Neural cell (in vitro differentiated cells): ENCODE data around the gene VPS13C. TPM values are rescaled to one million over a fixed set of nuclear protein-coding genes. Genes with fewer than 3 reads are reported as not detected.

Experiments used
- H2AFZ ChIP-seq: fragments of 200-600, 300-800 bp; sonication (generic), shearing (Covaris generic); 2 replicates; pipeline ENCODE4 v1.6.0; 2014; ENCODE audit warnings: low read depth, mild to moderate bottlenecking, antibody characterized with exemption, low read length, moderate library complexity
- H3F3A ChIP-seq: fragments of 200-600 bp; shearing (Covaris generic); 2 replicates; pipeline ENCODE4 v1.6.1; 2016; ENCODE audit warnings: mild to moderate bottlenecking, moderate library complexity, mixed read lengths, antibody characterized with exemption, low read length; ENCODE audit not compliant: insufficient read depth, poor library complexity, severe bottlenecking
- H3K27ac ChIP-seq: fragments of 200-600, 300-800 bp; sonication (generic), shearing (Covaris generic); 2 replicates; pipeline ENCODE4 v1.5.1; 2014; ENCODE audit warnings: mild to moderate bottlenecking, low read length, moderate library complexity
- H3K27me3 ChIP-seq: fragments of 300-800, 200-600 bp; sonication (generic), shearing (Covaris generic); 2 replicates; pipeline ENCODE4 v1.6.0; 2014; ENCODE audit warnings: mild to moderate bottlenecking, low read depth, low read length, moderate library complexity; ENCODE audit not compliant: insufficient read depth
- H3K36me3 ChIP-seq: fragments of 300-800, 200-600 bp; sonication (generic), shearing (Covaris generic); 2 replicates; pipeline ENCODE4 v1.5.1; 2014; ENCODE audit warnings: mild to moderate bottlenecking, antibody characterized with exemption, low read length, moderate library complexity; ENCODE audit not compliant: insufficient read depth
- H3K4me2 ChIP-seq: fragments of 300-800, 200-600 bp; sonication (generic), shearing (Covaris generic); 2 replicates; pipeline ENCODE4 v1.6.0; 2014; ENCODE audit warnings: mild to moderate bottlenecking, low read length
- H3K4me3 ChIP-seq: fragments of 300-800, 200-600 bp; sonication (generic), shearing (Covaris generic); 2 replicates; pipeline ENCODE4 v1.5.1; 2014; ENCODE audit warnings: mild to moderate bottlenecking, low read length, moderate library complexity
- H3K79me2 ChIP-seq: fragments of 200-600 bp; shearing (Covaris generic); replicated peaks from 2 replicates; pipeline ENCODE4 v1.6.0; 2014; ENCODE audit warnings: mild to moderate bottlenecking, low read length, moderate library complexity; ENCODE audit not compliant: insufficient read depth
- H3K9ac ChIP-seq: fragments of 300-800, 200-600 bp; sonication (generic), shearing (Covaris generic); 2 replicates; pipeline ENCODE4 v1.6.1; 2016; ENCODE audit warnings: mild to moderate bottlenecking, low read length, mixed read lengths
- H3K9me2 ChIP-seq: fragments of 200-600 bp; shearing (Covaris generic); 2 replicates; pipeline ENCODE4 v1.6.1; 2016; ENCODE audit warnings: mild to moderate bottlenecking, low read length, mixed read lengths; ENCODE audit not compliant: insufficient read depth
- H3K9me3 ChIP-seq: fragments of 200-600, 300-800 bp; sonication (generic), shearing (Covaris generic); 2 replicates; pipeline ENCODE4 v1.6.1; 2016; ENCODE audit warnings: mild to moderate bottlenecking, mixed run types, low read length, moderate library complexity, mixed read lengths
- H4K20me1 ChIP-seq: fragments of 200-600 bp; shearing (Covaris generic); 2 replicates; pipeline ENCODE4 v1.6.1; 2016; ENCODE audit warnings: mild to moderate bottlenecking, mixed run types; ENCODE audit not compliant: insufficient read depth
- EP300 ChIP-seq: fragments of 450-650 bp; conservative IDR thresholded peaks from 2 replicates; pipeline ENCODE4 v1.6.1; 2014; ENCODE audit warnings: antibody characterized with exemption, mild to moderate bottlenecking, moderate library complexity; ENCODE audit not compliant: poor library complexity, severe bottlenecking
- EZH2 ChIP-seq: fragments of 200-600, 300-800 bp; shearing (Covaris generic), sonication (generic); IDR thresholded peaks from 2 replicates; pipeline ENCODE4 v1.6.1; 2014; ENCODE audit warnings: antibody characterized with exemption, low read length, borderline replicate concordance, mild to moderate bottlenecking; ENCODE audit not compliant: insufficient read depth, poor library complexity, severe bottlenecking
- MXI1 ChIP-seq: fragments of 450-650 bp; conservative IDR thresholded peaks from 2 replicates; pipeline ENCODE4 v1.6.1; 2014; ENCODE audit warnings: antibody characterized with exemption, mild to moderate bottlenecking; ENCODE audit not compliant: poor library complexity, severe bottlenecking
- POLR2AphosphoS5 ChIP-seq: IDR thresholded peaks from 2 replicates; pipeline ENCODE4 v1.6.1; 2012
- RAD21 ChIP-seq: fragments of 450-650 bp; conservative IDR thresholded peaks from 2 replicates; pipeline ENCODE4 v1.6.1; 2014; ENCODE audit warnings: antibody characterized with exemption, mild to moderate bottlenecking, moderate library complexity
- REST ChIP-seq: IDR thresholded peaks from 2 replicates; pipeline ENCODE4 v1.6.1; 2012; ENCODE audit warnings: borderline replicate concordance
- SMC3 ChIP-seq: fragments of 450-650 bp; conservative IDR thresholded peaks from 2 replicates; pipeline ENCODE4 v1.6.1; 2014; ENCODE audit warnings: antibody characterized with exemption, mild to moderate bottlenecking, moderate library complexity; ENCODE audit not compliant: poor library complexity
- TAF1 ChIP-seq: IDR thresholded peaks from 2 replicates; pipeline ENCODE4 v1.6.1; 2012; ENCODE audit warnings: low read depth
- polyA plus RNA-seq: library from polyadenylated mRNA; depleted of rRNA; stranded (reverse); fragments of >200 nt; gene quantifications from 2 replicates; pipeline ENCODE4 v1.2.3, GENCODE V29; 2014
- TF ChIP-seq, protein P1 (sequence below): fragments of 450-650 bp; IDR thresholded peaks from 2 replicates; pipeline ENCODE4 v1.5.1; 2014; ENCODE audit warnings: antibody characterized with exemption, mild to moderate bottlenecking, moderate library complexity; ENCODE audit not compliant: poor library complexity, severe bottlenecking

VPS13C gene
- polyA plus RNA-seq, 1 donor from 2014 or later: 92.6 TPM

- no peaks in the 10 kb centered on the region for H3K79me2 ChIP-seq
- H3F3A ChIP-seq: no peaks in the 10 kb centered on the region
- H2AFZ ChIP-seq: no peak overlapping the region
- H3K9me3 ChIP-seq: no peaks in the 10 kb centered on the region
- H3K27ac ChIP-seq: no peak overlapping the region
- H3K27me3 ChIP-seq: no peaks in the 10 kb centered on the region
- H3K36me3 ChIP-seq: peaks cover 5% of the 10 kb centered on the region
- no peak overlapping the region for H3K9ac ChIP-seq
- no peaks in the 10 kb centered on the region for H3K9me2 ChIP-seq
- TF ChIP-seq EP300 (no peak), MXI1 (no peak), POLR2AphosphoS5 (no peak), TAF1 (no peak), SMC3 (no peak), RAD21 (no peak), EZH2 (no peak), REST (no peak)
- TF ChIP-seq, protein P1, sequence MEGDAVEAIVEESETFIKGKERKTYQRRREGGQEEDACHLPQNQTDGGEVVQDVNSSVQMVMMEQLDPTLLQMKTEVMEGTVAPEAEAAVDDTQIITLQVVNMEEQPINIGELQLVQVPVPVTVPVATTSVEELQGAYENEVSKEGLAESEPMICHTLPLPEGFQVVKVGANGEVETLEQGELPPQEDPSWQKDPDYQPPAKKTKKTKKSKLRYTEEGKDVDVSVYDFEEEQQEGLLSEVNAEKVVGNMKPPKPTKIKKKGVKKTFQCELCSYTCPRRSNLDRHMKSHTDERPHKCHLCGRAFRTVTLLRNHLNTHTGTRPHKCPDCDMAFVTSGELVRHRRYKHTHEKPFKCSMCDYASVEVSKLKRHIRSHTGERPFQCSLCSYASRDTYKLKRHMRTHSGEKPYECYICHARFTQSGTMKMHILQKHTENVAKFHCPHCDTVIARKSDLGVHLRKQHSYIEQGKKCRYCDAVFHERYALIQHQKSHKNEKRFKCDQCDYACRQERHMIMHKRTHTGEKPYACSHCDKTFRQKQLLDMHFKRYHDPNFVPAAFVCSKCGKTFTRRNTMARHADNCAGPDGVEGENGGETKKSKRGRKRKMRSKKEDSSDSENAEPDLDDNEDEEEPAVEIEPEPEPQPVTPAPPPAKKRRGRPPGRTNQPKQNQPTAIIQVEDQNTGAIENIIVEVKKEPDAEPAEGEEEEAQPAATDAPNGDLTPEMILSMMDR: no peak
- H3K4me3 ChIP-seq: no peak overlapping the region
- no peak overlapping the region for H3K4me2 ChIP-seq
- H4K20me1 ChIP-seq: no peaks in the 10 kb centered on the region
These were observed 67.7 kb downstream of the VPS13C start for GRCh38 chr15:61992518-61992917.

GRCh38 chr15:61989667-61990066 lies 70.6 kb downstream of the VPS13C start:
- no peak for TF ChIP-seq EP300
- no peak for TF ChIP-seq TAF1
- TF ChIP-seq EZH2: no peak
- no peak for TF ChIP-seq REST
- no peak for TF ChIP-seq RAD21
- TF ChIP-seq, protein P1: no peak
- no peak for TF ChIP-seq POLR2AphosphoS5
- TF ChIP-seq SMC3: no peak
- no peak for TF ChIP-seq MXI1
- Histone ChIP-seq H3K9ac (no peak overlapping the region), H3K27ac (no peak overlapping the region), H3K27me3 (no peaks in the 10 kb centered on the region), H4K20me1 (no peaks in the 10 kb centered on the region), H3K9me3 (no peaks in the 10 kb centered on the region), H2AFZ (no peak overlapping the region), H3K4me2 (no peak overlapping the region), H3K9me2 (no peaks in the 10 kb centered on the region), H3K79me2 (no peaks in the 10 kb centered on the region), H3K4me3 (no peak overlapping the region), H3K36me3 (peaks cover 5% of the 10 kb centered on the region), H3F3A (no peaks in the 10 kb centered on the region)
